ENCODE measurements around the gene ITCH. TPM values are rescaled to one million over a fixed set of nuclear protein-coding genes. Genes with fewer than 3 reads are reported as not detected.
A peak's percentile ranks its signal among the peaks of the same experiment; 100 is the strongest.
"Not testable (repeated sequence)": the region's sequence is repeated elsewhere in the genome, so short reads cannot be mapped to it uniquely, and the experiment has no call there.

Gene ITCH
- total RNA-seq, 1 experiment from 2014 or later = 63.9 TPM

DNA sequence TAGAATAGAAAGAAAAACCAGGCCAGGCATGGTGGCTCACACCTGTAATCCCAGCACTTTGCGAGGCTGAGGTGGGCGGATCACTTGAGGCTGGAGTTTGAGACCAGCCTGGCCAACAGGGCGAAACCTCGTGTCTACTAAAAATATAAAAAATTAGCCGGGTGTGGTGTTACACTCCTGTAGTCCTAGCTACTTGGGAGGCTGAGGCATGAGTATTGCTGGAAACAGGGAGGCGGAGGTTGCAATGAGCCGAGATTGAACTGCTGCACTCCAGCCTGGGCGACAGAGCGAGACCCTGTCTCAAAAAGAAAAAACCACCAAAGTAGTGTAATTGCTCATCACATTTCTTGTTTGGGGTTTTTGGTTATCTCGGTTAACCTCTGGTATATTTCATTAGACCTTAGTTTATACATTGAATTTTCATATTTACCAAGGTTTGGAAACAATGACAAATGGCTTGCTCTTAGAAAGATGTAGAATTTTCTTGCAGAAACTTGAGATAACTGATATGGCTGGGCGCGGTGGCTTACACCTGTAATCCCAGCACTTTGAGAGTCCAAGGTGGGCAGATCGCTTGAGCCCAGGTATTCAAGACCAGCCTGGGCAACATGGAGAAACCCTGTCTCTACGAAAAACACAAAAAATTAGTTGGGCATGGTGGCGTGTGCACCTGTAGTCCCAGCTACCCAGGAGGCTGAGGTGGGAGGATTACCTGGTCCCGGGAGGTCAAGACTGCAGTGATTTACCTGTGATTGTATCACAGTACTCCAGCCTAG lies 14.2 kb downstream of the ITCH start:
- TF ChIP-seq, protein P1, sequence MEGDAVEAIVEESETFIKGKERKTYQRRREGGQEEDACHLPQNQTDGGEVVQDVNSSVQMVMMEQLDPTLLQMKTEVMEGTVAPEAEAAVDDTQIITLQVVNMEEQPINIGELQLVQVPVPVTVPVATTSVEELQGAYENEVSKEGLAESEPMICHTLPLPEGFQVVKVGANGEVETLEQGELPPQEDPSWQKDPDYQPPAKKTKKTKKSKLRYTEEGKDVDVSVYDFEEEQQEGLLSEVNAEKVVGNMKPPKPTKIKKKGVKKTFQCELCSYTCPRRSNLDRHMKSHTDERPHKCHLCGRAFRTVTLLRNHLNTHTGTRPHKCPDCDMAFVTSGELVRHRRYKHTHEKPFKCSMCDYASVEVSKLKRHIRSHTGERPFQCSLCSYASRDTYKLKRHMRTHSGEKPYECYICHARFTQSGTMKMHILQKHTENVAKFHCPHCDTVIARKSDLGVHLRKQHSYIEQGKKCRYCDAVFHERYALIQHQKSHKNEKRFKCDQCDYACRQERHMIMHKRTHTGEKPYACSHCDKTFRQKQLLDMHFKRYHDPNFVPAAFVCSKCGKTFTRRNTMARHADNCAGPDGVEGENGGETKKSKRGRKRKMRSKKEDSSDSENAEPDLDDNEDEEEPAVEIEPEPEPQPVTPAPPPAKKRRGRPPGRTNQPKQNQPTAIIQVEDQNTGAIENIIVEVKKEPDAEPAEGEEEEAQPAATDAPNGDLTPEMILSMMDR (IDR thresholded peaks at IDR 0.05) = no peak
- TF ChIP-seq TCF7L2 (IDR thresholded peaks at IDR 0.05; ENCODE audit: low read depth, low read length) (no peak), POLR2AphosphoS5 (IDR thresholded peaks at IDR 0.05; ENCODE audit: low read depth, low read length) (no peak), SIN3A (IDR thresholded peaks at IDR 0.05; ENCODE audit: borderline replicate concordance, insufficient read depth, low read depth, low read length) (no peak)
- TF ChIP-seq, protein P2, sequence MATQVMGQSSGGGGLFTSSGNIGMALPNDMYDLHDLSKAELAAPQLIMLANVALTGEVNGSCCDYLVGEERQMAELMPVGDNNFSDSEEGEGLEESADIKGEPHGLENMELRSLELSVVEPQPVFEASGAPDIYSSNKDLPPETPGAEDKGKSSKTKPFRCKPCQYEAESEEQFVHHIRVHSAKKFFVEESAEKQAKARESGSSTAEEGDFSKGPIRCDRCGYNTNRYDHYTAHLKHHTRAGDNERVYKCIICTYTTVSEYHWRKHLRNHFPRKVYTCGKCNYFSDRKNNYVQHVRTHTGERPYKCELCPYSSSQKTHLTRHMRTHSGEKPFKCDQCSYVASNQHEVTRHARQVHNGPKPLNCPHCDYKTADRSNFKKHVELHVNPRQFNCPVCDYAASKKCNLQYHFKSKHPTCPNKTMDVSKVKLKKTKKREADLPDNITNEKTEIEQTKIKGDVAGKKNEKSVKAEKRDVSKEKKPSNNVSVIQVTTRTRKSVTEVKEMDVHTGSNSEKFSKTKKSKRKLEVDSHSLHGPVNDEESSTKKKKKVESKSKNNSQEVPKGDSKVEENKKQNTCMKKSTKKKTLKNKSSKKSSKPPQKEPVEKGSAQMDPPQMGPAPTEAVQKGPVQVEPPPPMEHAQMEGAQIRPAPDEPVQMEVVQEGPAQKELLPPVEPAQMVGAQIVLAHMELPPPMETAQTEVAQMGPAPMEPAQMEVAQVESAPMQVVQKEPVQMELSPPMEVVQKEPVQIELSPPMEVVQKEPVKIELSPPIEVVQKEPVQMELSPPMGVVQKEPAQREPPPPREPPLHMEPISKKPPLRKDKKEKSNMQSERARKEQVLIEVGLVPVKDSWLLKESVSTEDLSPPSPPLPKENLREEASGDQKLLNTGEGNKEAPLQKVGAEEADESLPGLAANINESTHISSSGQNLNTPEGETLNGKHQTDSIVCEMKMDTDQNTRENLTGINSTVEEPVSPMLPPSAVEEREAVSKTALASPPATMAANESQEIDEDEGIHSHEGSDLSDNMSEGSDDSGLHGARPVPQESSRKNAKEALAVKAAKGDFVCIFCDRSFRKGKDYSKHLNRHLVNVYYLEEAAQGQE (IDR thresholded peaks at IDR 0.05; ENCODE audit: insufficient read depth in 1 of 2, low read depth in 2 of 2, low read length in 1 of 2) = no peak
- no peak for DNase-seq (ENCODE audit: low read depth, low spot score)
- in situ Hi-C loops (cut with HindIII; ENCODE audit: low pct_unique_long_range_greater_than_20kb, low sequenced_read_pairs) = no loop called here
- no peaks in the 10 kb centered on the region for H3K36me3 ChIP-seq (ENCODE audit: control insufficient read depth, insufficient read depth, low read length)
- no peaks in the 10 kb centered on the region for H3K27me3 ChIP-seq (ENCODE audit: control insufficient read depth, insufficient read depth, low read length)
- H3K9me3 ChIP-seq (ENCODE audit: control insufficient read depth, insufficient read depth, low read depth, low read length) = no peaks in the 10 kb centered on the region
- CTCF ChIA-PET = no interaction called here
- H3K27ac ChIP-seq (ENCODE audit: low read length) = peak overlapping the region; percentile 64; the same call in 1 of the 2 replicates
- POLR2A ChIA-PET = no interaction called here
- no TSS peak for BruUV-seq (replicated peaks)
- ATAC-seq = no peak
- intact Hi-C loops (cut with micrococcal nuclease; ENCODE audit: unreplicated experiment) = loop anchor here (5.0 kb wide), 1 partner anchor 65 kb away; no protein-coding TSS in a partner anchor
- H3K4me3 ChIP-seq (ENCODE audit: low read depth in 2 of 2, low read length in 2 of 2) = no peak overlapping the region
- H3K4me1 ChIP-seq (ENCODE audit: control insufficient read depth, insufficient read depth, low read length) = peaks cover 26% of the 10 kb centered on the region

DNA sequence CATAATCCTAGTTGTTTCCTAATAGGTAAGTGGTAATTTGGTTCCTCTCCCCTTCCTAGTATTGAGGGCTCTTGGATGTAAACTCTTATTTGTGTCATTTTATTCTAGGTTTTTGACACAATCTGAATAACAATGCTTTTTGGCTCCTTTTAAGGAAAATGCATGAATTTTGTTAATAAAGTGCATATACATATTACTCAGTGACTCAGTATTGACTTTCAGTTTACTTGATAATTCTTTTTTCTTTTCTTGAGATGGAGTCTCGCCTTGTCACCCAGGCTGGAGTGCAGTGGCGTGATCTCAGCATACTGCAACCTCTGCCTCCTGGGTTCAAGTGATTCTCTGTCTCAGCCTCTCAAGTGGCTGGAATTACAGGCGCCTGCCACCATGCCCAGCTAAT lies 19.1 kb downstream of the ITCH start:
- no peaks in the 10 kb centered on the region for H3K36me3 ChIP-seq (ENCODE audit: control insufficient read depth, insufficient read depth, low read length)
- intact Hi-C loops (cut with micrococcal nuclease; ENCODE audit: unreplicated experiment) (no loop called here), in situ Hi-C loops (cut with HindIII; ENCODE audit: low pct_unique_long_range_greater_than_20kb, low sequenced_read_pairs) (no loop called here)
- POLR2A ChIA-PET = no interaction called here
- no peaks in the 10 kb centered on the region for H3K9me3 ChIP-seq (ENCODE audit: control insufficient read depth, insufficient read depth, low read depth, low read length)
- CTCF ChIA-PET = no interaction called here
- ATAC-seq (no peak), DNase-seq (ENCODE audit: low read depth, low spot score) (no peak)
- H3K4me1 ChIP-seq (ENCODE audit: control insufficient read depth, insufficient read depth, low read length) = peaks cover 19% of the 10 kb centered on the region
- no peak overlapping the region for H3K27ac ChIP-seq (ENCODE audit: low read length)
- H3K27me3 ChIP-seq (ENCODE audit: control insufficient read depth, insufficient read depth, low read length) = no peaks in the 10 kb centered on the region
- TF ChIP-seq, protein P2 (IDR thresholded peaks at IDR 0.05; ENCODE audit: insufficient read depth in 1 of 2, low read depth in 2 of 2, low read length in 1 of 2) = no peak
- TF ChIP-seq, protein P1 (IDR thresholded peaks at IDR 0.05) = no peak
- TF ChIP-seq POLR2AphosphoS5 (IDR thresholded peaks at IDR 0.05; ENCODE audit: low read depth, low read length) (no peak), SIN3A (IDR thresholded peaks at IDR 0.05; ENCODE audit: borderline replicate concordance, insufficient read depth, low read depth, low read length) (no peak), TCF7L2 (IDR thresholded peaks at IDR 0.05; ENCODE audit: low read depth, low read length) (no peak)
- no peak overlapping the region for H3K4me3 ChIP-seq (ENCODE audit: low read depth in 2 of 2, low read length in 2 of 2)
- no TSS peak for BruUV-seq (replicated peaks)

DNA sequence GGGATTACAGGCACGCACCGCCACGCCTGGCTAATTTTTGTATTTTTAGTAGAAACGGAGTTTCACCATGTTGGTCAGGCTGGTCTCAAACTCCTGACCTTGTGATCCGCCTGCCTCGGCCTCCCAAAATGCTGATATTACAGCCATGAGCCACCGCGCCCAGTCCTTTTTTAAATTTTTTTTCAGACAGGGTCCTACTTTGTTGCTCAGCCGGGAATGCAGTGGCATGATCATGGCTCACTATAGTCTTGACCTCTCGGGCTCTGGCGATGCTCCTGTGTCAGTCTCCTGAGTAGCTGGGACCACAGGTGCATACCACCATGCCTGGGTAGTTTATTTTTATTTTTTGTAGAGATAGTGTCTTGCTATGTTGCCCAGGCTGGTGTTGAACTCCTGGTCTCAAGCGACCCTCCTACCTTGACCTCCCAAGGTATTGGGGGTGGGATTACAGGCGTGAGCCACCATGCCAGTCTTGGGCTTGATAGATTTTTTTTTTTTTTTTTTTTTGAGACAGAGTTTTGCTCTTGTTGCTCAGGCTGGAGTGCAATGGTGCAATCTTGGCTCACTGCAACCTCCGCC lies 19.9 kb downstream of the ITCH start:
- in situ Hi-C loops (cut with HindIII; ENCODE audit: low pct_unique_long_range_greater_than_20kb, low sequenced_read_pairs); H3K27ac ChIP-seq (ENCODE audit: low read length); H3K9me3 ChIP-seq (ENCODE audit: control insufficient read depth, insufficient read depth, low read depth, low read length); DNase-seq (ENCODE audit: low read depth, low spot score); H3K36me3 ChIP-seq (ENCODE audit: control insufficient read depth, insufficient read depth, low read length); H3K4me3 ChIP-seq (ENCODE audit: low read depth in 2 of 2, low read length in 2 of 2); H3K27me3 ChIP-seq (ENCODE audit: control insufficient read depth, insufficient read depth, low read length); BruUV-seq (replicated peaks); ATAC-seq; CTCF ChIA-PET; intact Hi-C loops (cut with micrococcal nuclease; ENCODE audit: unreplicated experiment); POLR2A ChIA-PET: not testable (repeated sequence)
- peaks cover 23% of the 10 kb centered on the region for H3K4me1 ChIP-seq (ENCODE audit: control insufficient read depth, insufficient read depth, low read length)
